GM23338 (cell line): ENCODE measurements around the gene LIMCH1.

Experiments
- CTCF ChIP-seq, 2 experiments: fragments of 200-600 bp in 1 of 2; sonication (generic) in 1 of 2; conservative IDR thresholded peaks; 2 replicates each; pipeline versions ENCODE4 v1.5.1 to v1.6.1; 2016 to 2017; ENCODE audit warnings: antibody characterized with exemption in 2 of 2, low read depth in 2 of 2, mild to moderate bottlenecking in 2 of 2, moderate library complexity in 1 of 2
- ZNF331 ChIP-seq: fragments of 250-450 bp; sonication (Bioruptor Pico); IDR thresholded peaks from 2 replicates; pipeline ENCODE4 v1.5.0; 2020; ENCODE audit warnings: low read depth, mild to moderate bottlenecking, moderate library complexity

- no peak for TF ChIP-seq CTCF (conservative IDR thresholded peaks at IDR 0.05; ENCODE audit: low read depth in 2 of 2)
- no peak for TF ChIP-seq ZNF331 (CRISPR knock-in tag)
Measured at GRCh38 chr4:41532336-41532735, 5.6 kb upstream of the LIMCH1 start.
